NCI-H510A treated with DMSO at 0.1 percent for 48 hours (cell line): ENCODE measurements around the gene NTRK3.

Source experiments
- DNase-seq: peaks from one replicate; lab custom pipeline; 2025; lab: John Stamatoyannopoulos, UW

Gene NTRK3

GRCh38 chr15:87940768-87941167, 315.8 kb downstream of the NTRK3 start:
- no peak for DNase-seq

GRCh38 chr15:87939848-87940457, 316.6 kb downstream of the NTRK3 start:
- DNase-seq: no peak

- no peak for DNase-seq
These were observed 318.5 kb downstream of the NTRK3 start for GRCh38 chr15:87938031-87938430.

- DNase-seq: no peak
These were observed 321.0 kb downstream of the NTRK3 start for GRCh38 chr15:87935583-87935982.

GRCh38 chr15:87931584-87931983, 325.0 kb downstream of the NTRK3 start:
- DNase-seq: no peak

- DNase-seq: no peak
These were observed 326.1 kb downstream of the NTRK3 start for GRCh38 chr15:87930457-87930856.

- no peak for DNase-seq
These were observed 326.7 kb downstream of the NTRK3 start for GRCh38 chr15:87929841-87930240.

GRCh38 chr15:87924433-87924832, 332.1 kb downstream of the NTRK3 start:
- DNase-seq: no peak

GRCh38 chr15:87919064-87919463, 337.5 kb downstream of the NTRK3 start:
- no peak for DNase-seq

- DNase-seq: no peak
These were observed 339.1 kb downstream of the NTRK3 start for GRCh38 chr15:87917480-87917879.

GRCh38 chr15:87916208-87916607, 340.3 kb downstream of the NTRK3 start:
- no peak for DNase-seq

GRCh38 chr15:87910301-87910700, 346.2 kb downstream of the NTRK3 start:
- DNase-seq: no peak

- no peak for DNase-seq
These were observed 348.7 kb downstream of the NTRK3 start for GRCh38 chr15:87907676-87908446.

GRCh38 chr15:87906444-87906843, 350.1 kb downstream of the NTRK3 start:
- DNase-seq: no peak

GRCh38 chr15:87902772-87903426, 353.6 kb downstream of the NTRK3 start:
- no peak for DNase-seq

GRCh38 chr15:87901926-87902690, 354.4 kb downstream of the NTRK3 start:
- no peak for DNase-seq

GRCh38 chr15:87901008-87901407, 355.5 kb downstream of the NTRK3 start:
- DNase-seq: no peak

- no peak for DNase-seq
These were observed 359.6 kb downstream of the NTRK3 start for GRCh38 chr15:87896936-87897335.

- DNase-seq: no peak
These were observed 369.4 kb downstream of the NTRK3 start for GRCh38 chr15:87887177-87887576.

- DNase-seq: no peak
These were observed 375.5 kb downstream of the NTRK3 start for GRCh38 chr15:87881026-87881425.

GRCh38 chr15:87877822-87878542, 378.6 kb downstream of the NTRK3 start:
- DNase-seq: no peak
